ENCODE results near the gene CBX5. TPM values are rescaled to one million over a fixed set of nuclear protein-coding genes. Genes with fewer than 3 reads are reported as not detected.

CBX5 gene
- total and polyA plus RNA-seq, 2 of the 8 experiments (the other 6 are each of a cell fraction or from before 2014, with no cell fraction given), result 62.4 to 231 TPM

DNA sequence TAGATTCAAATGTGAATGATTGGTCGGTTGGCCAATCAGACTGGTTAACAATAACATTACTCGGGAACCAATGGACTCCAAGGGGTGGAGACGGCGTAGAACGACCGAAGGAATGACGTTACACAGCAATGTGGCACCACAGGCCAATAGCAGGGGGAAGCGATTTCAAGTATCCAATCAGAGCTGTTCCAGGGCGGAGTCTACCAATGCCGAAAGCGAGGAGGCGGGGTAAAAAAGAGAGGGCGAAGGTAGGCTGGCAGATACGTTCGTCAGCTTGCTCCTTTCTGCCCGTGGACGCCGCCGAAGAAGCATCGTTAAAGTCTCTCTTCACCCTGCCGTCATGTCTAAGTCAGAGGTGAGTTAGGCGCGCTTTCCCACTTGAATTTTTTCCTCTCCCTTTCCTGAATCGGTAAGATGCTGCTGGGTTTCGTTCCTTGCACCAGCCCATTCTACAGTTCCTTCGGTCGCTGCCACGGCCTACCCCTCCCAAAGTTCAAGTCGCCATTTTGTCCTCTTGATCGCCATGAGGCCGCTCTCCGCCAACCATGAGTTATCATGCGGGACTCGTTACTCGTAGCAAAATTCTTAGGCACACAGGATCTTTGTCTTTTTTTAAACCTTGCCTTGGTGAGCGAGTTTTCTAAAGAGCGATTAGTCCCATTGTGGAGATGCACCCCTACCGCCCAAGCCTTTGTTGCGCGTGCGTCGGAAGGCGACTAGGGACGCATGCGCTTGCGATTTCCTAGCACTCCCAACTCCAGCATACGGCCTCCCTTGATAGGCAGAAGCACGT lies 742 bp upstream of the CBX5 start, which contains the start of gene HNRNPA1 (continued):
- TF ChIP-seq HDAC2 (IDR thresholded peaks at IDR 0.05; ENCODE audit: borderline replicate concordance in 1 of 2, low read depth in 2 of 2, low read length in 2 of 2) (no peak), USF2 (IDR thresholded peaks at IDR 0.05; ENCODE audit: low read length) (no peak), GABPA (IDR thresholded peaks at IDR 0.05; ENCODE audit: borderline replicate concordance, insufficient read depth, low read length) (no peak), TEAD4 (IDR thresholded peaks at IDR 0.05; ENCODE audit: low read depth, low read length) (no peak), SRF (IDR thresholded peaks at IDR 0.05; ENCODE audit: low read depth, low read length) (no peak), ZNF274 (IDR thresholded peaks at IDR 0.05; ENCODE audit: borderline replicate concordance, extremely low read depth, low read length) (no peak), CHD2 (IDR thresholded peaks at IDR 0.05; ENCODE audit: low read length) (peak; percentile 88), JUN (IDR thresholded peaks at IDR 0.05; ENCODE audit: low read depth, low read length) (no peak), NRF1 (IDR thresholded peaks at IDR 0.05; ENCODE audit: low read depth, low read length) (peak; percentile 64), FOSL1 (IDR thresholded peaks at IDR 0.05; ENCODE audit: insufficient read depth, low read depth, low read length) (no peak), CBX5 (IDR thresholded peaks at IDR 0.05; ENCODE audit: low read depth, low read length) (no peak), CHD1 (IDR thresholded peaks at IDR 0.05; ENCODE audit: low read depth, low read length) (peak; percentile 70), POU5F1 (IDR thresholded peaks at IDR 0.05; ENCODE audit: low read depth, low read length) (no peak), CBX8 (IDR thresholded peaks at IDR 0.05; ENCODE audit: borderline replicate concordance, low read depth, low read length) (no peak), SIRT6 (IDR thresholded peaks at IDR 0.05; ENCODE audit: low read length) (no peak), RAD21 (IDR thresholded peaks at IDR 0.05 in 1 of 2, conservative IDR thresholded peaks at IDR 0.05 in 1 of 2; ENCODE audit: low read depth in 2 of 2, low read length in 2 of 2) (no peak), TAF1 (IDR thresholded peaks at IDR 0.05; ENCODE audit: low read depth, low read length) (peak; percentile 100), TAF7 (optimal IDR thresholded peaks at IDR 0.05; ENCODE audit: borderline replicate concordance, low read depth, low read length) (peak; percentile 98), KDM5A (IDR thresholded peaks at IDR 0.05; ENCODE audit: low read length) (no peak), CEBPB (IDR thresholded peaks at IDR 0.05; ENCODE audit: low read depth, low read length) (0 out of 2 replicates have a peak, but pooled peaks have one; percentile 41)
- TF ChIP-seq, protein P1, sequence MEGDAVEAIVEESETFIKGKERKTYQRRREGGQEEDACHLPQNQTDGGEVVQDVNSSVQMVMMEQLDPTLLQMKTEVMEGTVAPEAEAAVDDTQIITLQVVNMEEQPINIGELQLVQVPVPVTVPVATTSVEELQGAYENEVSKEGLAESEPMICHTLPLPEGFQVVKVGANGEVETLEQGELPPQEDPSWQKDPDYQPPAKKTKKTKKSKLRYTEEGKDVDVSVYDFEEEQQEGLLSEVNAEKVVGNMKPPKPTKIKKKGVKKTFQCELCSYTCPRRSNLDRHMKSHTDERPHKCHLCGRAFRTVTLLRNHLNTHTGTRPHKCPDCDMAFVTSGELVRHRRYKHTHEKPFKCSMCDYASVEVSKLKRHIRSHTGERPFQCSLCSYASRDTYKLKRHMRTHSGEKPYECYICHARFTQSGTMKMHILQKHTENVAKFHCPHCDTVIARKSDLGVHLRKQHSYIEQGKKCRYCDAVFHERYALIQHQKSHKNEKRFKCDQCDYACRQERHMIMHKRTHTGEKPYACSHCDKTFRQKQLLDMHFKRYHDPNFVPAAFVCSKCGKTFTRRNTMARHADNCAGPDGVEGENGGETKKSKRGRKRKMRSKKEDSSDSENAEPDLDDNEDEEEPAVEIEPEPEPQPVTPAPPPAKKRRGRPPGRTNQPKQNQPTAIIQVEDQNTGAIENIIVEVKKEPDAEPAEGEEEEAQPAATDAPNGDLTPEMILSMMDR (IDR thresholded peaks at IDR 0.05; ENCODE audit: control extremely low read depth in 1 of 3, insufficient read depth in 1 of 3, low read depth in 1 of 3, low read length in 3 of 3), result no peak
